Stomach (tissue), 4 donors: Measurements from ENCODE around the gene TRIM32.

ENCODE experiments used
- CTCF ChIP-seq, 7 experiments: fragments of 450-650 bp in 4 of 7; fragments of 200-600 bp in 3 of 7; sonication (generic) in 3 of 7; IDR thresholded peaks; one replicate each; pipeline ENCODE4 v1.5.1; 2016 to 2019; ENCODE audit warnings: antibody characterized with exemption in 7 of 7, control low read depth in 2 of 7, mild to moderate bottlenecking in 1 of 7
- POLR2A ChIP-seq, 4 donors: fragments of 450-650 bp; IDR thresholded peaks; one replicate each; pipeline ENCODE4 v1.6.1; 2016; ENCODE audit warnings: antibody characterized with exemption in 4 of 4, control low read depth in 2 of 4, mild to moderate bottlenecking in 1 of 4, moderate library complexity in 1 of 4
- POLR2AphosphoS5 ChIP-seq, 3 donors: sonication (generic); formaldehyde crosslinking; IDR thresholded peaks; one replicate each; pipeline ENCODE4 v1.6.1; 2016; ENCODE audit warnings: antibody characterized with exemption in 3 of 3

- TF ChIP-seq POLR2A (IDR thresholded peaks at IDR 0.05) (no peak), CTCF (IDR thresholded peaks at IDR 0.05) (no peak), POLR2AphosphoS5 (IDR thresholded peaks at IDR 0.05) (no peak)
Observed at GRCh38 chr9:116736399-116737151, 49.5 kb downstream of the TRIM32 start.
